Mesenchymal stem cell (in vitro differentiated cells and primary cell): ENCODE results near the gene APOM.

Source experiments
- DNase-seq: peaks from one replicate; pipeline ENCODE4 v3.0.0-alpha.2; 2013
- H2AFZ ChIP-seq: one replicate; pipeline ENCODE4 v1.6.1; 2013; ENCODE audit warnings: low read depth, mild to moderate bottlenecking, control low read depth, inconsistent platforms, low read length, moderate library complexity
- H2AK5ac ChIP-seq: 2 replicates; pipeline ENCODE4 v1.6.1; 2013; ENCODE audit warnings: low read length, moderate library complexity, mild to moderate bottlenecking, inconsistent platforms; ENCODE audit not compliant: severe bottlenecking
- H2BK120ac ChIP-seq: one replicate; pipeline ENCODE4 v1.6.1; 2013; ENCODE audit warnings: low read depth, mild to moderate bottlenecking, inconsistent platforms, low read length, moderate library complexity
- H2BK12ac ChIP-seq, 2 experiments: one replicate each; pipeline ENCODE4 v1.6.1; 2013; ENCODE audit warnings: inconsistent platforms in 2 of 2, low read length in 2 of 2, mild to moderate bottlenecking in 2 of 2, moderate library complexity in 2 of 2, control low read depth in 1 of 2
- H2BK15ac ChIP-seq: one replicate; pipeline ENCODE4 v1.6.1; 2013; ENCODE audit warnings: mild to moderate bottlenecking, low read depth, inconsistent platforms; ENCODE audit not compliant: poor library complexity, severe bottlenecking
- H2BK5ac ChIP-seq: 2 replicates; pipeline ENCODE4 v1.6.1; 2013; ENCODE audit warnings: low read depth, mild to moderate bottlenecking, low read length, control low read depth, inconsistent platforms; ENCODE audit not compliant: poor library complexity, severe bottlenecking
- H3K14ac ChIP-seq, 2 experiments: one replicate each; pipeline ENCODE4 v1.6.1; 2013; ENCODE audit warnings: inconsistent platforms in 2 of 2, low read length in 2 of 2, control low read depth in 1 of 2, mild to moderate bottlenecking in 1 of 2, moderate library complexity in 1 of 2
- H3K18ac ChIP-seq, 2 experiments: one replicate each; pipeline ENCODE4 v1.6.1; 2013; ENCODE audit warnings: inconsistent platforms in 2 of 2, low read length in 2 of 2, control low read depth in 1 of 2, low read depth in 1 of 2, mild to moderate bottlenecking in 1 of 2
- H3K23ac ChIP-seq, 2 experiments: one replicate each; pipeline ENCODE4 v1.6.1; 2013; ENCODE audit warnings: inconsistent platforms in 2 of 2, low read length in 2 of 2, mild to moderate bottlenecking in 2 of 2, moderate library complexity in 2 of 2, control low read depth in 1 of 2
- H3K27ac ChIP-seq: 2 replicates; pipeline ENCODE4 v1.5.1; 2013; ENCODE audit warnings: mild to moderate bottlenecking, moderate library complexity, low read length, control low read depth, inconsistent platforms; ENCODE audit not compliant: poor library complexity, severe bottlenecking
- H3K27me3 ChIP-seq, 2 experiments: 2 replicates each; pipeline versions ENCODE4 v1.6.1 to v1.7.0; 2013; ENCODE audit warnings: low read length in 2 of 2, mild to moderate bottlenecking in 2 of 2, moderate library complexity in 2 of 2, control low read depth in 1 of 2, inconsistent platforms in 1 of 2; ENCODE audit not compliant: control insufficient read depth in 1 of 2, insufficient read depth in 1 of 2
- H3K36me3 ChIP-seq, 2 experiments: 2 replicates each; pipeline versions ENCODE4 v1.6.1 to v1.7.0; 2013; ENCODE audit warnings: low read length in 2 of 2, control low read depth in 1 of 2, inconsistent platforms in 1 of 2, low read depth in 1 of 2, mild to moderate bottlenecking in 1 of 2; ENCODE audit not compliant: insufficient read depth in 2 of 2, control insufficient read depth in 1 of 2
- H3K4ac ChIP-seq, 2 experiments: one replicate each; pipeline ENCODE4 v1.6.1; 2013; ENCODE audit warnings: inconsistent platforms in 2 of 2, low read length in 2 of 2, mild to moderate bottlenecking in 2 of 2, moderate library complexity in 2 of 2, control low read depth in 1 of 2, low read depth in 1 of 2
- H3K4me1 ChIP-seq: 2 replicates; pipeline ENCODE4 v1.6.1; 2013; ENCODE audit warnings: low read depth, low read length, control low read depth; ENCODE audit not compliant: control insufficient read depth, insufficient read depth
- H3K4me2 ChIP-seq: 2 replicates; pipeline ENCODE4 v1.6.1; 2013; ENCODE audit warnings: low read length, mild to moderate bottlenecking, inconsistent platforms; ENCODE audit not compliant: poor library complexity, severe bottlenecking
- H3K4me3 ChIP-seq, 2 experiments: 2 replicates each; pipeline versions ENCODE4 v1.5.1 to v1.7.0; 2013; ENCODE audit warnings: low read length in 2 of 2, mild to moderate bottlenecking in 2 of 2, control low read depth in 1 of 2, low read depth in 1 of 2; ENCODE audit not compliant: insufficient read depth in 1 of 2
- H3K79me1 ChIP-seq: replicated peaks from 2 replicates; pipeline ENCODE4 v1.6.1; 2013; ENCODE audit warnings: mild to moderate bottlenecking, control low read depth, low read length, inconsistent platforms; ENCODE audit not compliant: poor library complexity, severe bottlenecking
- H3K9ac ChIP-seq: 2 replicates; pipeline ENCODE4 v1.7.0; 2013; ENCODE audit warnings: mild to moderate bottlenecking, low read length, moderate library complexity
- H3K9me3 ChIP-seq: 2 replicates; pipeline ENCODE4 v1.7.0; 2013; ENCODE audit warnings: mild to moderate bottlenecking, low read length; ENCODE audit not compliant: control insufficient read depth
- H4K8ac ChIP-seq: one replicate; pipeline ENCODE4 v1.6.1; 2013; ENCODE audit warnings: inconsistent platforms, mild to moderate bottlenecking, low read length, moderate library complexity
- H4K91ac ChIP-seq: one replicate; pipeline ENCODE4 v1.6.1; 2013; ENCODE audit warnings: mild to moderate bottlenecking, low read length, inconsistent platforms
- WGBS: methylation state at CpG from one replicate; pipeline ENCODE4 v1.1.7; 2013; ENCODE audit warnings: mixed read lengths; 5-methylcytosine and 5-hydroxymethylcytosine counted together

APOM gene

DNA sequence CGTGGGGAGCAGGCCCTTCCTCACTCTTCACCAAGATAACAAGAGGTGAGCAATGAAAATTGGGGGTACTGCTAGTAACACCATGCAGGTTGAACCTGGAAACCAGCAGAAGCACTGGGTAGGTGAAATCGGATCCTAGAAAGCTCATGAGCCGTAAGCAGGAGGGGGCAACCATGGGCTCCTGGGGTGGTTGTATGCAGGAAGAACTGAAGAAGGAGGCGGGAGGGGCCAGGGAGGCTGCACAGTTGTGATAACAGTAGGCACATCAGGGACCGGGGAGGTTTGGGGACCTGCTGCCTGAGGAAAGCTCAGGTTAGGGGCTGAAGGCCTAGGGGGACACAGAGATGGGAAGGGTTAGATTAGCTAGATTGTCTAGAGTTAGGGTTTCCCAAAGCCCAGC is 30.8 kb downstream of the APOM start:
- Histone ChIP-seq H3K4me3 (no peak overlapping the region), H3K9me3 (no peaks in the 10 kb centered on the region), H3K27me3 (no peaks in the 10 kb centered on the region), H2AFZ (no peak overlapping the region), H3K4me2 (no peak overlapping the region), H3K4ac (no peak overlapping the region), H3K4me1 (peaks cover 7% of the 10 kb centered on the region), H2AK5ac (no peak overlapping the region), H2BK5ac (no peak overlapping the region), H3K79me1 (peaks cover 3% of the 10 kb centered on the region), H3K9ac (no peak overlapping the region), H3K18ac (no peak overlapping the region), H2BK12ac (no peak overlapping the region), H4K91ac (no peak overlapping the region), H3K14ac (no peak overlapping the region), H3K27ac (no peak overlapping the region), H2BK15ac (no peak overlapping the region), H2BK120ac (no peak overlapping the region), H3K36me3 (peaks cover 66 to 68% of the 10 kb centered on the region in 2 experiments), H4K8ac (no peak overlapping the region), H3K23ac (no peak overlapping the region)
- no peak for DNase-seq
- 90% methylated on average over 5 of the region's 5 CpGs for WGBS

DNA sequence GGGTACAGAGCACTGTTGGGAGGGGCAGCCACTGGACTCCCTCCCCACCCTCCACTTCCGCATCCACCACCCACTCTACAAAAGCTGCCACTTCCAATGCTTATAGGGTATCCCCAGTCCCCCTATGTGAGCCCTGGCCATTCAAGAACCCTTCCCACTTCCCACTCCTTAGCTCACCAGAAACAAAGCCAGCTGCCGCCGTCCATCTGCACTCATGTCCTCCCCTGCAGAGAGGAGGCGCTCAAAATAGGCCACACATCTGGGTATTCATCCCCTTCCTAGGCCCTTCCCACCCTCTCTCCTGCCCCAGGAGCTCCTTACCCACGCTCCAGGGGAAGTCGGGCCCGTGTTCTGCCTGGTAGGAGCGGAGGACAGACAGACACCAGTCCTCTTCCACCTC is 31.6 kb downstream of the APOM start:
- H3K79me1 ChIP-seq: peaks cover 3% of the 10 kb centered on the region
- H3K36me3 ChIP-seq: peaks cover 71 to 75% of the 10 kb centered on the region in 2 experiments
- no peak overlapping the region for H3K23ac ChIP-seq
- H2BK12ac ChIP-seq: no peak overlapping the region
- H3K9ac ChIP-seq: no peak overlapping the region
- H3K4ac ChIP-seq: no peak overlapping the region
- no peak overlapping the region for H2BK5ac ChIP-seq
- no peak overlapping the region for H3K27ac ChIP-seq
- H4K91ac ChIP-seq: no peak overlapping the region
- H3K4me2 ChIP-seq: no peak overlapping the region
- H3K14ac ChIP-seq: no peak overlapping the region
- H3K27me3 ChIP-seq: no peaks in the 10 kb centered on the region
- H2BK15ac ChIP-seq: no peak overlapping the region
- H3K18ac ChIP-seq: no peak overlapping the region
- no peak overlapping the region for H2BK120ac ChIP-seq
- H2AFZ ChIP-seq: no peak overlapping the region
- peaks cover 2% of the 10 kb centered on the region for H3K4me1 ChIP-seq
- no peak overlapping the region for H2AK5ac ChIP-seq
- H3K9me3 ChIP-seq: no peaks in the 10 kb centered on the region
- WGBS: 96% methylated on average over 8 of the region's 8 CpGs
- H3K4me3 ChIP-seq: no peak overlapping the region
- H4K8ac ChIP-seq: no peak overlapping the region
- DNase-seq: no peak

DNA sequence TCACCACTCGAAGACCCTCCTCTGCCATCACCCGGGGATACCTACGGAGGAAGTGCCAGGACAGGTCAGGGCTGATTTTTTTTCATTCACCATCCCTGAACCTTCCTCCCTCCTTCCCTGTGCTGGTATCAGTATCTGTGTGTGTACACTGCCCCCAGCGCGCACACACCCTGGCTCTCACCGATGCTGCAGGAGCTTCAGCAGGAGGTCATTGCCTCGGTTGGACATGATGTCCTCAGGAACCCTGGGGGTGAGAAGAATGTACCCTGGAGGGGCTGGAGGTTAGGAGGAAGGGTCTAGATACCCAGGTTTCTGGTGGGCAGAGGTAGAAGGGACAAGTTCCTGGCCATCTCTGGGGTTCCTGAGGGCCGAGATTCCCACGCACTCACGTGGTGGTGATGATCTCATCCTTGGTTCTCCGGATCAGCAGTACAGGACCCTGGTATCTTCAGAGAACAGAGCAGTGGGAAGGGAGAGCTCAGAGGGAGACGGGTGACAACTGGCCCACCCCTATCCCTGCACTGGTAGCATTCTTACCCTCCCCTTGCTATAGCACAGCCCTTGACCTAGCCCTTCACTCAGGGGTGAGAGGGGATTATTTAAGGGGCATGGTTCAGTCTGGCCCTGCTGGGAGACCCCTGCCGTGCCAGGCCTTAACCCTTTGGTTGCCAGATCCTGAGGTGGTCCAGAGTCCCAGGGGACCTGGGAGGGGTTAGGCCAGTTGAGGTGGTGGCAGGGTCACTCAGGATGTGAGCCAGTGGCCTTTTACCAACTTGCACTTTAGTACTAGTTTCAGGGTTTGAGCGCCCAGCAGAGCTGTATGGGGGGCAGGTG is 32.4 kb downstream of the APOM start:
- Histone ChIP-seq H3K4me3 (no peak overlapping the region), H3K4ac (no peak overlapping the region), H2AFZ (no peak overlapping the region), H3K27ac (no peak overlapping the region), H4K8ac (no peak overlapping the region), H2BK120ac (no peak overlapping the region), H2AK5ac (no peak overlapping the region), H3K36me3 (peaks cover 74 to 82% of the 10 kb centered on the region in 2 experiments), H3K23ac (no peak overlapping the region), H3K4me1 (peaks cover 2% of the 10 kb centered on the region), H3K4me2 (no peak overlapping the region), H3K9me3 (no peaks in the 10 kb centered on the region), H3K79me1 (peaks cover 5% of the 10 kb centered on the region), H2BK12ac (no peak overlapping the region), H3K14ac (no peak overlapping the region), H4K91ac (no peak overlapping the region), H2BK15ac (no peak overlapping the region), H3K18ac (no peak overlapping the region), H2BK5ac (no peak overlapping the region), H3K27me3 (no peaks in the 10 kb centered on the region), H3K9ac (no peak overlapping the region)
- WGBS: 91% methylated on average over 13 of the region's 14 CpGs
- DNase-seq: no peak

DNA sequence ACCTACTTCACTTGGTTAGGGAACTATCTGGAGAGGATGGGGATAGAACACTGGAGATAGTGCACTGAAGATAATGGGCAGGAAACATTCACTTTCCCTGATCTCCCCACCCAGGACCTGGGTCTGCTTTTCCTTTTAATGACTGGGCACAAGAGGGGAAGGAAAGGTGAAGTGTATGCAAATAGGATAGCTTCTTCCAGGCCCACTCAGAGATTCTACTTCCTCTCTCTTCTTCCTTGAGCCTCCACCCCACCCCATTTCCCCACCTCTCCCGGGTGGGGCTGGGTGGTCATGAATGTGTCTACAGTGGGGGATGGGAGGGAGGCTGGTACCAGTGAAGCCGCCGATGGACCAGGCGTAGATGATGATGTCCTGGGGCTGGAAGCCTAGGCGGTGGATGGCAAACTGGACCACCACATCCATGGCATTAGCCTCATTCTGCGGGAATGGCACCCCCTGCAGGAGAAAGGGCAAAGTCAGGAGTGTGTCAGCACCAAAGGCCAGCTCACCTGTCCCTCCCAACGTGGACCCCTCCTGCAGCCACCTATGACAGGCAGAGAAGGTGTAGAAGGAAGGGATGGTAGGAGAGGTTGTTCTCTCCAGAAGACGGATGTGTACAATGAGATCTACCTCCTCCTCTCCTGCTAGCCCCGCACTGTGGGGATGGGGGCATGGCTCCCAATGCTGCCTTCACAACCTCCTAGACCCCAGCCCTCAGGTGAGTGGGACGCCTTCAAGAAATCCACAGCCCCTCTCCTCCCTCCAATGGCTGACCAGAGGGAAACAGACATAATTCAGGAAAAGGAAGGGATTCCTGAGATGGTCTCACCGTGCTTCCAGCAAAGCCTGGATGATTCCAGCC is 33.8 kb downstream of the APOM start:
- Histone ChIP-seq H3K36me3 (peaks cover 79 to 90% of the 10 kb centered on the region in 2 experiments), H2BK5ac (no peak overlapping the region), H3K9me3 (no peaks in the 10 kb centered on the region), H4K91ac (no peak overlapping the region), H3K27ac (no peak overlapping the region), H4K8ac (no peak overlapping the region), H3K14ac (no peak overlapping the region), H3K4ac (no peak overlapping the region), H3K4me2 (no peak overlapping the region), H2BK12ac (no peak overlapping the region), H2BK120ac (no peak overlapping the region), H3K23ac (no peak overlapping the region), H3K4me1 (peaks cover 2% of the 10 kb centered on the region), H3K9ac (no peak overlapping the region), H3K27me3 (no peaks in the 10 kb centered on the region), H2BK15ac (no peak overlapping the region), H2AFZ (no peak overlapping the region), H3K79me1 (peaks cover 9% of the 10 kb centered on the region), H3K4me3 (no peak overlapping the region), H3K18ac (no peak overlapping the region), H2AK5ac (no peak overlapping the region)
- no peak for DNase-seq
- 76% methylated on average over 5 of the region's 11 CpGs for WGBS
